Gastrocnemius medialis (tissue), 4 donors: Measurements from ENCODE around the gene NAV3. TPM values are rescaled to one million over a fixed set of nuclear protein-coding genes. Genes with fewer than 3 reads are reported as not detected.

Experiments used
- ATAC-seq, 2 donors: fragments of 150-250 bp; one replicate each; pipeline ENCODE4 v1.9.1; 2016
- DNase-seq, 2 donors: peaks; one replicate each; pipeline ENCODE4 v3.0.0-alpha.2; 2019
- H3K27ac ChIP-seq, 4 donors: fragments of 200-600 bp; sonication (generic); 1 replicate in 1 of 4; 2 replicates in 3 of 4; pipeline ENCODE4 v1.5.1; 2016 to 2018; ENCODE audit warnings: mild to moderate bottlenecking in 2 of 4, moderate library complexity in 1 of 4
- H3K27me3 ChIP-seq, 3 donors: fragments of 200-600 bp; sonication (generic) in 2 of 3; 1 replicate in 1 of 3; 2 replicates in 2 of 3; pipeline versions ENCODE4 v1.5.1 to v1.6.0; 2016 to 2019; ENCODE audit warnings: mild to moderate bottlenecking in 1 of 3, moderate library complexity in 1 of 3
- H3K36me3 ChIP-seq, 2 donors: fragments of 200-600 bp; sonication (generic) in 1 of 2; one replicate each; pipeline ENCODE4 v1.5.1; 2017 to 2018
- H3K4me1 ChIP-seq, 2 donors: fragments of 200-600 bp; sonication (generic) in 1 of 2; one replicate each; pipeline ENCODE4 v1.5.1; 2016 to 2017; ENCODE audit warnings: mild to moderate bottlenecking in 2 of 2
- H3K4me3 ChIP-seq, 4 donors: fragments of 200-600 bp; sonication (generic) in 3 of 4; 1 replicate in 1 of 4; 2 replicates in 3 of 4; pipeline ENCODE4 v1.5.1; 2016 to 2019; ENCODE audit warnings: mild to moderate bottlenecking in 2 of 4
- H3K9me3 ChIP-seq, 3 donors: fragments of 200-600 bp; sonication (generic) in 2 of 3; 1 replicate in 1 of 3; 2 replicates in 2 of 3; pipeline ENCODE4 v1.5.1; 2016 to 2019
- POLR2A ChIP-seq, 2 donors: fragments of 450-650 bp; IDR thresholded peaks; one replicate each; pipeline ENCODE4 v1.6.1; 2017; ENCODE audit warnings: antibody characterized with exemption in 2 of 2, mild to moderate bottlenecking in 2 of 2, moderate library complexity in 2 of 2
- in situ Hi-C, 4 donors: fragments of 200-750 bp; cut with MboI; loops; one replicate each; pipeline versions ENCODE4 v1.15.0 to v1.8.0; 2017; ENCODE audit warnings: low sequenced_read_pairs in 4 of 4
- intact Hi-C: fragments of 100-400 bp; cut with DNase I; formaldehyde crosslinking; loops from one replicate; pipeline ENCODE4 v1.15.1; 2023; ENCODE audit warnings: low total_unique reads
- total RNA-seq, 4 donors: library from RNA; depleted of rRNA; stranded (reverse); fragments of >200 nt; gene quantifications; one replicate each; pipeline versions ENCODE4 v1.1.0 to v1.2.3, GENCODE V29; 2016
- TF ChIP-seq, protein P1 (sequence below), 5 experiments: fragments of 450-650 bp in 3 of 5; fragments of 200-600 bp in 2 of 5; sonication (generic) in 2 of 5; IDR thresholded peaks in 4 of 5; conservative IDR thresholded peaks in 1 of 5; 1 replicate in 4 of 5; 2 replicates in 1 of 5; pipeline ENCODE4 v1.5.1; 2016 to 2019; ENCODE audit warnings: antibody characterized with exemption in 5 of 5, mild to moderate bottlenecking in 3 of 5, moderate library complexity in 3 of 5

NAV3 gene
- total RNA-seq, 4 donors from 2014 or later, result 0.87 to 2.5 (median 2.0) TPM

DNA sequence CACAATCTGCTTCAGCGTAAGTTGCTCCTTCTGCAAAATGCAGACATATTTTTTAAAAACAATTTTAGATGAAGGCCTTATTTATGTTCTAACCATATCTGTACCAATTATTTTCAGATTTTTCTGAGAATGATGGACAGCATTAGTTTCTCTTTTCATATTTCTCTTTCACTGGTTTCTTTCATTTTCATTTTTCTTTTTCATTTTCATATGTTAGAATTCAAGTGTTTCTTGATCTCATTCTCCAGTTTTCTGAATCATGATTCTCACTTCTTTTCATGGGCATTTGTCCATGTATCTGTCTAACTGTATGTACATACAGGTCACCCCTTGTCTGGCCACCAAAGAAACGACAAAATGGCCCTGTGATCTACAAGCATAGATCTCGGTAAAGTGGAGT, 346.6 kb downstream of the NAV3 start:
- TF ChIP-seq, protein P1, sequence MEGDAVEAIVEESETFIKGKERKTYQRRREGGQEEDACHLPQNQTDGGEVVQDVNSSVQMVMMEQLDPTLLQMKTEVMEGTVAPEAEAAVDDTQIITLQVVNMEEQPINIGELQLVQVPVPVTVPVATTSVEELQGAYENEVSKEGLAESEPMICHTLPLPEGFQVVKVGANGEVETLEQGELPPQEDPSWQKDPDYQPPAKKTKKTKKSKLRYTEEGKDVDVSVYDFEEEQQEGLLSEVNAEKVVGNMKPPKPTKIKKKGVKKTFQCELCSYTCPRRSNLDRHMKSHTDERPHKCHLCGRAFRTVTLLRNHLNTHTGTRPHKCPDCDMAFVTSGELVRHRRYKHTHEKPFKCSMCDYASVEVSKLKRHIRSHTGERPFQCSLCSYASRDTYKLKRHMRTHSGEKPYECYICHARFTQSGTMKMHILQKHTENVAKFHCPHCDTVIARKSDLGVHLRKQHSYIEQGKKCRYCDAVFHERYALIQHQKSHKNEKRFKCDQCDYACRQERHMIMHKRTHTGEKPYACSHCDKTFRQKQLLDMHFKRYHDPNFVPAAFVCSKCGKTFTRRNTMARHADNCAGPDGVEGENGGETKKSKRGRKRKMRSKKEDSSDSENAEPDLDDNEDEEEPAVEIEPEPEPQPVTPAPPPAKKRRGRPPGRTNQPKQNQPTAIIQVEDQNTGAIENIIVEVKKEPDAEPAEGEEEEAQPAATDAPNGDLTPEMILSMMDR (IDR thresholded peaks at IDR 0.05 in 4 of 5, conservative IDR thresholded peaks at IDR 0.05 in 1 of 5), result no peak
- TF ChIP-seq POLR2A (IDR thresholded peaks at IDR 0.05), result no peak
- intact Hi-C loops, result no loop called here
- ATAC-seq (no peak), DNase-seq (no peak)
- no peak overlapping the region for H3K27ac ChIP-seq
- H3K4me3 ChIP-seq, result no peak overlapping the region
- no peaks in the 10 kb centered on the region for H3K9me3 ChIP-seq
- H3K4me1 ChIP-seq, result no peaks in the 10 kb centered on the region
- in situ Hi-C loops, result no loop called here
- no peaks in the 10 kb centered on the region for H3K27me3 ChIP-seq
- no peaks in the 10 kb centered on the region for H3K36me3 ChIP-seq

- TF ChIP-seq, protein P1 (IDR thresholded peaks at IDR 0.05 in 4 of 5, conservative IDR thresholded peaks at IDR 0.05 in 1 of 5), result no peak
- in situ Hi-C loops (no loop called here), intact Hi-C loops (no loop called here)
- Histone ChIP-seq H3K4me1 (no peaks in the 10 kb centered on the region), H3K4me3 (no peak overlapping the region), H3K9me3 (no peaks in the 10 kb centered on the region), H3K27ac (no peak overlapping the region), H3K36me3 (no peaks in the 10 kb centered on the region), H3K27me3 (no peaks in the 10 kb centered on the region)
- DNase-seq, result no peak
- no peak for ATAC-seq
Observed at GRCh38 chr12:78179346-78179745, 348.7 kb downstream of the NAV3 start.

DNA sequence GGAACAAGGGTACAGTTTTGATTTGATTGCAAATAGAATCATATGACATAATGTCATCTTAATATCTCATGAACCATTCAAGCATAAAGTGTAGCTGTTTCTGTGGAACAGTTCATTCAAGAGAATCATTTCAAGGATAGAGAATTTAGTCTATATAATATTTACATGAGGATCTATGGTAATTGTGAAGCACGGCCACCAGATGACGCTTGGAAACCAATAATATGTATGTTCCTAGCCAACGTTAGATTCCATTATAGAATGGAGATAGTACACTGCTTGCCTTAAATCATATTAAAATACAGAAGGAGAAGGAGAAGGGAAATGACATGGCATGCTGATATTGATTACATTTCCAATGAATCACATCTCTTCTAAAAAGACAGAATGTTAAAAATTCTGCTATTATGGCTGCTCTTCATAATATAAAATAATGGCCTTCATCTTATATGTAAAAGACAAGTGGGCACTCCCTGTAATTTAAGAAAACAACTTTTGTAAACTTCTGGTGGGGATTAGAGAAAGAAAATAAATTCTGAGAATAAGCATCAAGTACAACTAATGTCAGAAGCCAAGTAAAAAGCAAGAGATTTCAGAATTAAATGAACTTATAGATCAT, 351.0 kb downstream of the NAV3 start:
- TF ChIP-seq POLR2A (IDR thresholded peaks at IDR 0.05), result no peak
- TF ChIP-seq, protein P1 (IDR thresholded peaks at IDR 0.05 in 4 of 5, conservative IDR thresholded peaks at IDR 0.05 in 1 of 5), result no peak
- Histone ChIP-seq H3K27ac (no peak overlapping the region), H3K9me3 (no peaks in the 10 kb centered on the region), H3K36me3 (no peaks in the 10 kb centered on the region), H3K27me3 (no peaks in the 10 kb centered on the region), H3K4me3 (no peak overlapping the region), H3K4me1 (no peaks in the 10 kb centered on the region)
- in situ Hi-C loops, result no loop called here
- ATAC-seq (no peak), DNase-seq (no peak)
- intact Hi-C loops, result no loop called here

DNA sequence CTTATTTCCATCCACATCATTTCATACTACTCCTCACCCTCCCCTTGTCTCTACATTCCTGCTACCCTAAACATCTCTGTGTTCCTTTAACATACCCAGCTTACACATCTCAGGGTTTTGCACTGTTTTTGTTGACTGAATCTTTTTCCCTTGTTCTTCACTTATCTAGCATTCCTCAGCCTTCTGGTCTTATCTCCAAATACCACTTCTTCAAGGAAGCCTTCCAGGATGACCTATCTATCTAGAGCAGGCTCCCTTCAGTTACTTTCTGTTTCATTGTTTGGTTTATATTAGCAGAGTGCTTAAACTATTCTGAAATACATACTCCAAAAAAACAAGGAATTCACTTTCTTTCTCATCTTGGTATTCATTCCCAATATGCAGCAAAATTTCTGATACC, 353.1 kb downstream of the NAV3 start:
- DNase-seq, result no peak
- Histone ChIP-seq H3K27me3 (no peaks in the 10 kb centered on the region), H3K4me1 (no peaks in the 10 kb centered on the region), H3K36me3 (no peaks in the 10 kb centered on the region), H3K27ac (no peak overlapping the region), H3K4me3 (no peak overlapping the region), H3K9me3 (no peaks in the 10 kb centered on the region)
- no peak for ATAC-seq
- in situ Hi-C loops, result no loop called here
- intact Hi-C loops, result no loop called here
- TF ChIP-seq POLR2A (IDR thresholded peaks at IDR 0.05), result no peak
- TF ChIP-seq, protein P1 (IDR thresholded peaks at IDR 0.05 in 4 of 5, conservative IDR thresholded peaks at IDR 0.05 in 1 of 5), result no peak

- H3K36me3 ChIP-seq, result no peaks in the 10 kb centered on the region
- H3K9me3 ChIP-seq, result no peaks in the 10 kb centered on the region
- no peaks in the 10 kb centered on the region for H3K4me1 ChIP-seq
- no peak overlapping the region for H3K27ac ChIP-seq
- no peak for DNase-seq
- no peak overlapping the region for H3K4me3 ChIP-seq
- intact Hi-C loops (no loop called here), in situ Hi-C loops (no loop called here)
- H3K27me3 ChIP-seq, result no peaks in the 10 kb centered on the region
- TF ChIP-seq, protein P1 (IDR thresholded peaks at IDR 0.05 in 4 of 5, conservative IDR thresholded peaks at IDR 0.05 in 1 of 5), result no peak
- TF ChIP-seq POLR2A (IDR thresholded peaks at IDR 0.05), result no peak
- no peak for ATAC-seq
Observed at GRCh38 chr12:78185109-78185508, 354.4 kb downstream of the NAV3 start.
